HCT116 (cell line): ENCODE data around the gene ZNF532.

ENCODE experiments used
- CTCF ChIP-seq, 3 experiments: fragments of 200-600 bp in 1 of 3; sonication (generic) in 1 of 3; IDR thresholded peaks in 2 of 3; conservative IDR thresholded peaks in 1 of 3; 2 replicates each; pipeline ENCODE4 v1.5.1; 2012 to 2017; ENCODE audit warnings: low read depth in 2 of 3, low read length in 2 of 3, antibody characterized with exemption in 1 of 3, borderline replicate concordance in 1 of 3, control low read depth in 1 of 3, mild to moderate bottlenecking in 1 of 3, mixed read lengths in 1 of 3, mixed run types in 1 of 3, moderate library complexity in 1 of 3; ENCODE audit not compliant: insufficient read depth in 1 of 3
- POLR2AphosphoS5 ChIP-seq: IDR thresholded peaks from 2 replicates; pipeline ENCODE4 v1.6.1; 2011; ENCODE audit warnings: mild to moderate bottlenecking, low read depth, low read length, moderate library complexity
- TCF7L2 ChIP-seq: IDR thresholded peaks from 2 replicates; pipeline ENCODE4 v1.7.0; 2011; ENCODE audit warnings: borderline replicate concordance, inconsistent platforms; ENCODE audit not compliant: insufficient read depth, insufficient read length; ENCODE audit errors: extremely low read depth

- TF ChIP-seq CTCF (IDR thresholded peaks at IDR 0.05 in 2 of 3, conservative IDR thresholded peaks at IDR 0.05 in 1 of 3; ENCODE audit: borderline replicate concordance in 1 of 3, insufficient read depth in 1 of 3, low read depth in 2 of 3, low read length in 2 of 3) (no peak), POLR2AphosphoS5 (no peak), TCF7L2 (no peak)
Measured at GRCh38 chr18:59033974-59034373, 169.3 kb downstream of the ZNF532 start.
